ENCODE data around the gene PATJ.

The PATJ gene

GRCh38 chr1:62050165-62050564, 307.9 kb downstream of the PATJ start:
- DNase-seq (ENCODE audit: low read depth) = no peak

GRCh38 chr1:62052946-62053345, 310.7 kb downstream of the PATJ start:
- DNase-seq (ENCODE audit: low read depth) = no peak

GRCh38 chr1:62054188-62054587, 311.9 kb downstream of the PATJ start:
- DNase-seq (ENCODE audit: low read depth) = no peak

- DNase-seq (ENCODE audit: low read depth) = no peak
These were observed 314.9 kb downstream of the PATJ start for GRCh38 chr1:62057230-62057629.

GRCh38 chr1:62057641-62058290, 315.5 kb downstream of the PATJ start:
- no peak for DNase-seq (ENCODE audit: low read depth)

DNA sequence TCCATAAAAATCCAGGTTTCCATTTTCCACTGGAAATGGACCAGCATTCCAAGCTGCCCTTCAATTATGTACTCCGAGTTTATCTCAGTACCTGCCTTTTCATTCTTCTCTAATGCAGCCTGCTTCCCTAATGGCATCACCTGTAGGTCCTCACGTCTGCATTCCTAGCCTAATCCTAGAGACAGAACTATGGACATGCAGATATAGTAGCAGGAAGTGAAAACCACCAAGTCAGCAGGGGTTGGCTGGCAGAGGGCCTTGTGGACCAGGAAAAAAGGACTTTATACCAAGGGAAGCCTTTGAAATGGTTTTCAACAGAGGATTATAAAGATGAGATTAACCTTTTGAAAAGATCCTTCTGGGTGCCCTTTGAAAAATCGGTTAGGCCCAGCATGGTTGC, 316.7 kb downstream of the PATJ start:
- DNase-seq (ENCODE audit: low read depth) = no peak

GRCh38 chr1:62062087-62062486, 319.8 kb downstream of the PATJ start:
- DNase-seq (ENCODE audit: low read depth) = no peak

- no peak for DNase-seq (ENCODE audit: low read depth)
These were observed 322.6 kb downstream of the PATJ start for GRCh38 chr1:62064829-62065407.

GRCh38 chr1:62066713-62067112, 324.4 kb downstream of the PATJ start:
- DNase-seq (ENCODE audit: low read depth) = no peak

- no peak for DNase-seq (ENCODE audit: low read depth)
These were observed 326.1 kb downstream of the PATJ start for GRCh38 chr1:62068416-62068843.

GRCh38 chr1:62068978-62069377, 326.7 kb downstream of the PATJ start:
- DNase-seq (ENCODE audit: low read depth) = no peak

- DNase-seq (ENCODE audit: low read depth) = no peak
These were observed 328.2 kb downstream of the PATJ start for GRCh38 chr1:62070384-62071011.

- DNase-seq (ENCODE audit: low read depth) = no peak
These were observed 329.4 kb downstream of the PATJ start for GRCh38 chr1:62071695-62072094.

- DNase-seq (ENCODE audit: low read depth) = peak; percentile 68
These were observed 334.0 kb downstream of the PATJ start for GRCh38 chr1:62076286-62076685.

DNA sequence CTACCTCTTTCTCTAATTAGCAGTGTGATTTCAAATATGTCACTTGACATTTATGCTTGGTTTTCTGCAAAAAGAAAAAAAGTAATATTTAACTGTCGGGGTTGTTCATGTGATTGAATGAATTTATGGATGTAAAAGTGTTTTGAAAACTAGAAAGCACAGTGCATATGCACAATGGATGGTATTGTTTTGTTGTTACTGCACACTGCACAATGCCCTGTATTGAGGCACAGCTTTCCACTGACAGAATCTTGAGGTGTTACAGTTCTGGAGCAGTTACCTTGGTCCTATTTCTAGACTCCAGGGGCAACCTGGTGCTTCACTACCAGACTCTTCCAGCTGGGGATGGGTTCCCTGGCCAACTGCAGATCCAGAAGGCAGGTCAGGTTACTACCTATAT, 335.5 kb downstream of the PATJ start:
- DNase-seq (ENCODE audit: low read depth) = no peak

- DNase-seq (ENCODE audit: low read depth) = peak; percentile 27
These were observed 340.4 kb downstream of the PATJ start for GRCh38 chr1:62082456-62083363.

- DNase-seq (ENCODE audit: low read depth) = no peak
These were observed 342.1 kb downstream of the PATJ start for GRCh38 chr1:62084310-62084890.

DNA sequence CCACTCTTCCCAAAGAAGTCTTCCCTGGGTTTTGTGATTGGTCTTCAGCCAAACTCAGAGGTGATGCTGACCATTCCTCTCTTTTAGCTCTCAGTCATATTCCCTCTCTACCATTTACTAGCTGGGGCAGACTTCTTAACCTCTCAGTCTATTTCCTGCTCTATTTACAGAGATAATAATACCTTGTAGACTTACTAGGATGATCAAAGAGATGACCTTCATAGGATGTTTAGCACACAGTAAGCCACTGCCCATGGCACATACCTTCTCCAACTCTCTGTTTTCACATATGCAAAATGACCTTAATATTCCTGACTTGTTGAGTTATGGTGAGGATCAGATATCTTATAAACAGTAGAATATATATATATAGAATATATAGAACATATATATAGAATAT, 346.2 kb downstream of the PATJ start:
- no peak for DNase-seq (ENCODE audit: low read depth)

DNA sequence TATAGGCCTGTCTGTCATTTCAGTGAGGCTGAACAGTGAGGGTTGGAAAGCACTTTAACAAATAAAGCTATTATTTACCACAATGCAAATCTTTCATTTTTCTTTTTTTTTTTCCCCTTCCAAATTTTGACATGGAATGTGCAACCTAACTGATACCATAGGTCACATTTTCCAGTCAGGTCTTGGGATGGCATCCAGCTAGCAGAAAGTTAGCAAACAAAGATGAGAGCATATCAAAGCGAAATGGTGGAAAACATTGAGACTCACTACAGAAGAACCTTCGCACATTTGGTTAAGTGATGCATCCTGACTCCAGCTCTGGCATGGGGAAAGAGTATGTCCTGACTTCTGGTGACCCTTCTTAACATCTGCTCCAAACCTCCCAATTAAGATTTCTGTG, 347.3 kb downstream of the PATJ start:
- DNase-seq (ENCODE audit: low read depth) = no peak

- no peak for DNase-seq (ENCODE audit: low read depth)
These were observed 347.7 kb downstream of the PATJ start for GRCh38 chr1:62090016-62090415.

DNA sequence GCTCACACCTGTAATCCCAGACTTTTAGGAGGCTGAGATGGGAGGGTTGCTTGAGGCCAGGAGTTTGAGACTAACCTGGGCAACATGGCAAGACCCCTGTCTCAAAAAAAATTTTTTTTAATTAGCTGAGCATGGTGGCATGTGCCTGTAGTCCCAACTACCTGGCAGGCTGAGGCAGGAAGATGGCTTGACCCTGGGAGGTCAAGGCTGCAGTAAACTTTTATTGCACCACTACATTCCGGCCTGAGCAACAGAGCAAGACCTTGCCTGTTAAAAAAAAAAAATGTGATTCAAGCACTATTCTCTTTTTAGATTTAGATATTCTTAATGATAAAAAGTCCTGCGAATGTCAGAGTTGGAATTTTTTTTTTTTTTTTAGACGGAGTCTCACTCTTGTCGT, 349.8 kb downstream of the PATJ start:
- DNase-seq (ENCODE audit: low read depth) = no peak

DNA sequence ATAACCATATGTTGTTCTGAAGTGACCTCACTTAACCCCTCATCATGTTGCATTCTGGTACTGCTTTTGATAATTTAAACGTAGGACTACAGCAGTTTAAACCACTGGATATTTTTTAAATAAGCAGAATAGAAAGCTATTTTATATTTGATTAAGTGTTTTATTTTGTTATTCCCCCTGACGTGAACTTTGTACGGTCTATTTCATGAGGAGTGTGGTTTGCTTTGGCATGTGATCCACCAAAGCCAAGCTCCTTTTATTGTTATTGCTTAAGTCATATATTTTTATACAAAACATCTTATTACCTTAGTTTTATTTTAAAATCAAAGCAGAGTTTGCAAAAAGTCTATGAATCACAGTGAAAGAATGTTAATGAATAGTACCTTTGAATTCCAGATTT, 351.0 kb downstream of the PATJ start:
- no peak for DNase-seq (ENCODE audit: low read depth)
